ENCODE data around the gene CNTNAP2. TPM values are rescaled to one million over a fixed set of nuclear protein-coding genes. Genes with fewer than 3 reads are reported as not detected.

The CNTNAP2 gene
- total and polyA plus RNA-seq, 2 of the 13 experiments (the other 11 are each of a cell fraction or from before 2014, with no cell fraction given) = 0.40 to 0.42 TPM

- in situ Hi-C loops (cut with HindIII; ENCODE audit: extremely low pct_ligation_motif_present, low pct_unique_long_range_greater_than_20kb) (no loop called here), intact Hi-C loops (cut with micrococcal nuclease; ENCODE audit: unreplicated experiment) (no loop called here)
- Histone ChIP-seq H4K20me1 (ENCODE audit: insufficient read depth, low read length) (no peaks in the 10 kb centered on the region), H3K4me1 (ENCODE audit: insufficient read depth, low read length) (no peaks in the 10 kb centered on the region), H3K27me3 (ENCODE audit: control insufficient read depth in 1 of 2, insufficient read depth in 2 of 2, low read length in 2 of 2) (no peaks in the 10 kb centered on the region), H3K4me3 (replicated peaks in 1 of 3; ENCODE audit: insufficient read depth in 1 of 3, low read depth in 2 of 3, low read length in 3 of 3) (no peak overlapping the region), H3K9me3 (ENCODE audit: low read length) (peaks cover 54% of the 10 kb centered on the region), H3K27ac (ENCODE audit: extremely low read length, insufficient read depth, low read length) (no peak overlapping the region), H3K9ac (ENCODE audit: insufficient read depth, low read depth, low read length) (no peak overlapping the region), H2AFZ (ENCODE audit: low read length) (no peak overlapping the region), H3K79me2 (ENCODE audit: insufficient read depth, low read length) (no peaks in the 10 kb centered on the region), H3K4me2 (ENCODE audit: low read depth, low read length) (no peak overlapping the region), H3K36me3 (replicated peaks in 1 of 2; ENCODE audit: control insufficient read depth in 1 of 2, insufficient read depth in 2 of 2, low read length in 2 of 2) (no peaks in the 10 kb centered on the region)
- FAIRE-seq (no peak), ATAC-seq (no peak), DNase-seq (ENCODE audit: low spot score) (no peak)
- TF ChIP-seq MAX (IDR thresholded peaks at IDR 0.05) = no peak
- no peak for TF ChIP-seq NKX3-1 (CRISPR knock-in tag; IDR thresholded peaks at IDR 0.05)
- TF ChIP-seq DR1 (CRISPR knock-in tag; IDR thresholded peaks at IDR 0.05) = no peak
- TF ChIP-seq ZNF609 (CRISPR knock-in tag; IDR thresholded peaks at IDR 0.05; ENCODE audit: borderline replicate concordance) = no peak
- no peak for TF ChIP-seq TBL1XR1 (IDR thresholded peaks at IDR 0.05; ENCODE audit: borderline replicate concordance, low read length, partially characterized antibody)
- BruUV-seq (replicated peaks) = no TSS peak
- POLR2A ChIA-PET = no interaction called here
- CTCF ChIA-PET (ENCODE audit: low intra/inter-chr PET ratio, low total read pairs) = no interaction called here
- 5% methylated on average over 1 of the region's 1 CpG for WGBS (ENCODE audit: low lambda C conversion rate)
Measured at GRCh38 chr7:146405737-146406136, 289.1 kb downstream of the CNTNAP2 start.
